HepG2 (cell line): Measurements from ENCODE around the gene RAB3GAP1. TPM values are rescaled to one million over a fixed set of nuclear protein-coding genes. Genes with fewer than 3 reads are reported as not detected.

Source experiments
- BRD4 ChIP-seq: sonication (generic); formaldehyde crosslinking; IDR thresholded peaks from 2 replicates; pipeline ENCODE4 v1.4.0; 2020; ENCODE audit warnings: missing genetic modification reagents
- DPF2 ChIP-seq: sonication (generic); formaldehyde crosslinking; IDR thresholded peaks from 2 replicates; pipeline ENCODE4 v1.4.0; 2020; ENCODE audit warnings: mild to moderate bottlenecking, low read depth, missing genetic modification reagents, borderline replicate concordance
- EP300 ChIP-seq, 3 experiments: sonication (generic) in 1 of 3; formaldehyde crosslinking in 1 of 3; IDR thresholded peaks; 2 replicates each; pipeline versions ENCODE4 v1.5.1 to v1.6.1; 2011 to 2020; ENCODE audit warnings: low read depth in 2 of 3, low read length in 2 of 3, borderline replicate concordance in 1 of 3, improper control_type of control experiment in 1 of 3, mild to moderate bottlenecking in 1 of 3, missing genetic modification reagents in 1 of 3, moderate library complexity in 1 of 3
- FOXJ3 ChIP-seq: sonication (generic); formaldehyde crosslinking; IDR thresholded peaks from 2 replicates; pipeline ENCODE4 v1.4.0; 2020; ENCODE audit warnings: missing genetic modification reagents, mild to moderate bottlenecking, borderline replicate concordance
- FOXP1 ChIP-seq, 2 experiments: fragments of 450-650 bp in 1 of 2; IDR thresholded peaks; 2 replicates each; pipeline ENCODE4 v1.6.1; 2017 to 2018; ENCODE audit warnings: antibody characterized with exemption in 1 of 2
- GABPA ChIP-seq, 2 experiments: IDR thresholded peaks; 2 replicates each; pipeline ENCODE4 v1.6.1; 2011 to 2016; ENCODE audit warnings: low read depth in 2 of 2, low read length in 1 of 2, missing biosample characterization in 1 of 2, missing genetic modification characterization in 1 of 2
- HMG20A ChIP-seq: IDR thresholded peaks from 2 replicates; pipeline ENCODE4 v1.6.1; 2016; ENCODE audit warnings: borderline replicate concordance
- ISL2 ChIP-seq: sonication (generic); formaldehyde crosslinking; IDR thresholded peaks from 2 replicates; pipeline ENCODE4 v1.5.0; 2020; ENCODE audit warnings: missing genetic modification reagents
- KDM4B ChIP-seq: sonication (generic); formaldehyde crosslinking; IDR thresholded peaks from 2 replicates; pipeline ENCODE4 v1.4.0; 2020; ENCODE audit warnings: missing genetic modification reagents
- MIER3 ChIP-seq: IDR thresholded peaks from 2 replicates; pipeline ENCODE4 v1.6.1; 2016; ENCODE audit warnings: missing compliant biosample characterization, borderline replicate concordance
- MXD4 ChIP-seq: IDR thresholded peaks from 2 replicates; pipeline ENCODE4 v1.6.1; 2016; ENCODE audit warnings: mild to moderate bottlenecking, missing biosample characterization, missing genetic modification reagents
- NFE2 ChIP-seq: sonication (generic); formaldehyde crosslinking; IDR thresholded peaks from 2 replicates; pipeline ENCODE4 v1.4.0; 2020; ENCODE audit warnings: missing genetic modification reagents
- NFE2L2 ChIP-seq: fragments of 150-350 bp; IDR thresholded peaks from 2 replicates; pipeline ENCODE4 v1.6.1; 2014; ENCODE audit warnings: low read length
- NR2F1 ChIP-seq, 2 experiments: fragments of 450-650 bp in 1 of 2; formaldehyde crosslinking in 1 of 2; IDR thresholded peaks; 2 replicates each; pipeline versions ENCODE4 v1.5.0 to v1.6.1; 2016 to 2020; ENCODE audit warnings: mild to moderate bottlenecking in 1 of 2, missing compliant biosample characterization in 1 of 2, missing genetic modification reagents in 1 of 2, moderate library complexity in 1 of 2
- NR2F6 ChIP-seq, 2 experiments: IDR thresholded peaks; 2 replicates each; pipeline ENCODE4 v1.6.1; 2016; ENCODE audit warnings: antibody characterized with exemption in 1 of 2, mild to moderate bottlenecking in 1 of 2
- RARA ChIP-seq: IDR thresholded peaks from 2 replicates; pipeline ENCODE4 v1.6.1; 2016; ENCODE audit warnings: missing genetic modification reagents, missing compliant biosample characterization
- SAP130 ChIP-seq: IDR thresholded peaks from 2 replicates; pipeline ENCODE4 v1.6.1; 2016; ENCODE audit warnings: low read depth
- SOX13 ChIP-seq, 3 experiments: fragments of 450-650 bp in 1 of 3; sonication (generic) in 1 of 3; formaldehyde crosslinking in 1 of 3; IDR thresholded peaks in 2 of 3; conservative IDR thresholded peaks in 1 of 3; 2 replicates each; pipeline versions ENCODE4 v1.5.0 to v1.6.1; 2016 to 2020; ENCODE audit warnings: antibody characterized with exemption in 1 of 3, mild to moderate bottlenecking in 1 of 3, missing compliant biosample characterization in 1 of 3, missing genetic modification reagents in 1 of 3, moderate library complexity in 1 of 3
- TARDBP ChIP-seq: sonication (generic); formaldehyde crosslinking; IDR thresholded peaks from 2 replicates; pipeline ENCODE4 v1.8.0; 2022; ENCODE audit warnings: mild to moderate bottlenecking, missing genetic modification reagents
- ZNF350 ChIP-seq: sonication (generic); formaldehyde crosslinking; IDR thresholded peaks from 2 replicates; pipeline ENCODE4 v1.4.0; 2020; ENCODE audit warnings: mild to moderate bottlenecking, low read depth, missing genetic modification reagents, borderline replicate concordance
- ZNF432 ChIP-seq: sonication (generic); formaldehyde crosslinking; IDR thresholded peaks from 2 replicates; pipeline ENCODE4 v1.5.0; 2020; ENCODE audit warnings: missing genetic modification reagents, mild to moderate bottlenecking, borderline replicate concordance
- ZNF614 ChIP-seq: IDR thresholded peaks from 2 replicates; pipeline ENCODE4 v1.6.1; 2018; ENCODE audit warnings: missing biosample characterization, missing genetic modification reagents, inconsistent platforms, borderline replicate concordance
- ZNF816 ChIP-seq: sonication (generic); formaldehyde crosslinking; IDR thresholded peaks from 2 replicates; pipeline ENCODE4 v1.8.0; 2022; ENCODE audit warnings: missing genetic modification reagents, mild to moderate bottlenecking, borderline replicate concordance
- polyA plus RNA-seq, 8 experiments: library from polyadenylated mRNA; depleted of rRNA in 3 of 8; stranded (reverse) in 7 of 8; unstranded in 1 of 8; fragments of >200 nt; fragmentation: Illumina TruSeq in 4 of 8; extraction: Trizol in 4 of 8; gene quantifications; 2 replicates each; pipeline versions ENCODE4 v1.2.1 to v1.2.3, GENCODE V29; 2011 to 2016; ENCODE audit warnings: low read depth in 4 of 8, missing spikeins in 1 of 8, mixed read lengths in 1 of 8; ENCODE audit not compliant: insufficient read depth in 1 of 8
- total RNA-seq, 5 experiments: library from RNA; depleted of rRNA; stranded (reverse); fragments of >200 nt; fragmentation: Illumina TruSeq; extraction: Trizol; gene quantifications; 2 replicates each; pipeline ENCODE4 v1.2.3, GENCODE V29; 2016; ENCODE audit warnings: low read depth in 1 of 5
- TF ChIP-seq, protein P1 (sequence below): IDR thresholded peaks from 2 replicates; pipeline ENCODE4 v1.6.1; 2016; ENCODE audit warnings: mild to moderate bottlenecking
- TF ChIP-seq, protein P2 (sequence below): sonication (generic); formaldehyde crosslinking; IDR thresholded peaks from 2 replicates; pipeline ENCODE4 v1.4.0; 2020; ENCODE audit warnings: low read depth, mild to moderate bottlenecking, missing genetic modification reagents
- TF ChIP-seq, protein P3 (sequence below): sonication (generic); formaldehyde crosslinking; IDR thresholded peaks from 2 replicates; pipeline ENCODE4 v1.4.0; 2020; ENCODE audit warnings: missing genetic modification reagents, borderline replicate concordance

The RAB3GAP1 gene
- total and polyA plus RNA-seq, 2 of the 13 experiments (the other 11 are each of a cell fraction or from before 2014, with no cell fraction given): 15.2 to 48.8 TPM

DNA sequence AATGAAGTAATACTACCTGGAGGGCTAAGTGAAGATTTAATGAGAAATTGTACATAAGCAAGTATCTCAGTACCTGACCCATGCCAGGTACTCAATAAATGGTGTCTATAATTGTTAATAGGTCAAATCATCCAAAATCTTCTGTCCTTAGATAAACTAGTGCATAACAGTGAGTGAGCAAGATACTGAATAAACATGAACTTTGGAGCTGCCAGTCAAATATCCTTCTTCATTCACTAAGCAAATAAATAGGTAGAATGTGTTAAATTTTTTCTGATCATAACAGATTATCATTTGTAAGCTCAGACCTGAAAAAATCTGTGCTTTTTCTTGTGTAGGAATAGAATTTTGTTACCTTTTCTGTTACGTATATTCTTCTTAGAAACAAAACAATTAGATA is 39.6 kb downstream of the RAB3GAP1 start (continued):
- TF ChIP-seq, protein P1, sequence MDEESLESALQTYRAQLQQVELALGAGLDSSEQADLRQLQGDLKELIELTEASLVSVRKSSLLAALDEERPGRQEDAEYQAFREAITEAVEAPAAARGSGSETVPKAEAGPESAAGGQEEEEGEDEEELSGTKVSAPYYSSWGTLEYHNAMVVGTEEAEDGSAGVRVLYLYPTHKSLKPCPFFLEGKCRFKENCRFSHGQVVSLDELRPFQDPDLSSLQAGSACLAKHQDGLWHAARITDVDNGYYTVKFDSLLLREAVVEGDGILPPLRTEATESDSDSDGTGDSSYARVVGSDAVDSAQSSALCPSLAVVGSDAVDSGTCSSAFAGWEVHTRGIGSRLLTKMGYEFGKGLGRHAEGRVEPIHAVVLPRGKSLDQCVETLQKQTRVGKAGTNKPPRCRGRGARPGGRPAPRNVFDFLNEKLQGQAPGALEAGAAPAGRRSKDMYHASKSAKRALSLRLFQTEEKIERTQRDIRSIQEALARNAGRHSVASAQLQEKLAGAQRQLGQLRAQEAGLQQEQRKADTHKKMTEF (CRISPR knock-in tag): peak; percentile 35; the same call in 1 of the 2 replicates
- TF ChIP-seq MXD4 (CRISPR knock-in tag) (no peak), FOXJ3 (CRISPR knock-in tag) (peak; percentile 23; the same call in 1 of the 2 replicates), DPF2 (no peak), HMG20A (CRISPR knock-in tag) (peak; percentile 69; the same call in 1 of the 2 replicates), SAP130 (CRISPR knock-in tag) (peak; percentile 48), ISL2 (peak; percentile 47; the same call in 1 of the 2 replicates), KDM4B (CRISPR knock-in tag) (no peak), NR2F6 (IDR thresholded peaks at IDR 0.05) (no peak; the same call in 1 of the 2 replicates), NR2F6 (CRISPR knock-in tag; IDR thresholded peaks at IDR 0.05) (peak; percentile 51), NFE2L2 (peak; percentile 87), ZNF614 (CRISPR knock-in tag) (0 out of 2 replicates have a peak, but pooled peaks have one; percentile 21), RARA (CRISPR knock-in tag) (peak; percentile 39; the same call in 1 of the 2 replicates), GABPA (IDR thresholded peaks at IDR 0.05; ENCODE audit: low read depth, low read length) (no peak), GABPA (CRISPR knock-in tag; IDR thresholded peaks at IDR 0.05; ENCODE audit: low read depth) (no peak), NR2F1 (CRISPR knock-in tag; IDR thresholded peaks at IDR 0.05) (peak in 1 of 2 experiments; percentile 43; a peak in 2 of 4 replicates), SOX13 (IDR thresholded peaks at IDR 0.05) (no peak), SOX13 (CRISPR knock-in tag; conservative IDR thresholded peaks at IDR 0.05 in 1 of 2, IDR thresholded peaks at IDR 0.05 in 1 of 2) (peak in 1 of 2 experiments; percentile 63; a peak in 1 of 4 replicates), MIER3 (CRISPR knock-in tag) (0 out of 2 replicates have a peak, but pooled peaks have one; percentile 26), FOXP1 (IDR thresholded peaks at IDR 0.05) (no peak), FOXP1 (CRISPR knock-in tag; IDR thresholded peaks at IDR 0.05) (peak; percentile 36; the same call in 1 of the 2 replicates), ZNF432 (no peak), EP300 (IDR thresholded peaks at IDR 0.05; ENCODE audit: low read depth in 2 of 2, low read length in 2 of 2) (peak; percentile 62 to 78; a peak in 3 of 4 replicates), EP300 (CRISPR knock-in tag; IDR thresholded peaks at IDR 0.05; ENCODE audit: borderline replicate concordance) (peak; percentile 57; the same call in 1 of the 2 replicates), BRD4 (CRISPR knock-in tag) (no peak), TARDBP (CRISPR knock-in tag) (0 out of 2 replicates have a peak, but pooled peaks have one; percentile 35), ZNF816 (0 out of 2 replicates have a peak, but pooled peaks have one; percentile 21), NFE2 (CRISPR knock-in tag) (peak; percentile 74; the same call in 1 of the 2 replicates), ZNF350 (CRISPR knock-in tag) (no peak)
- TF ChIP-seq, protein P2, sequence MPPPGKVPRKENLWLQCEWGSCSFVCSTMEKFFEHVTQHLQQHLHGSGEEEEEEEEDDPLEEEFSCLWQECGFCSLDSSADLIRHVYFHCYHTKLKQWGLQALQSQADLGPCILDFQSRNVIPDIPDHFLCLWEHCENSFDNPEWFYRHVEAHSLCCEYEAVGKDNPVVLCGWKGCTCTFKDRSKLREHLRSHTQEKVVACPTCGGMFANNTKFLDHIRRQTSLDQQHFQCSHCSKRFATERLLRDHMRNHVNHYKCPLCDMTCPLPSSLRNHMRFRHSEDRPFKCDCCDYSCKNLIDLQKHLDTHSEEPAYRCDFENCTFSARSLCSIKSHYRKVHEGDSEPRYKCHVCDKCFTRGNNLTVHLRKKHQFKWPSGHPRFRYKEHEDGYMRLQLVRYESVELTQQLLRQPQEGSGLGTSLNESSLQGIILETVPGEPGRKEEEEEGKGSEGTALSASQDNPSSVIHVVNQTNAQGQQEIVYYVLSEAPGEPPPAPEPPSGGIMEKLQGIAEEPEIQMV: no peak
- TF ChIP-seq, protein P3, sequence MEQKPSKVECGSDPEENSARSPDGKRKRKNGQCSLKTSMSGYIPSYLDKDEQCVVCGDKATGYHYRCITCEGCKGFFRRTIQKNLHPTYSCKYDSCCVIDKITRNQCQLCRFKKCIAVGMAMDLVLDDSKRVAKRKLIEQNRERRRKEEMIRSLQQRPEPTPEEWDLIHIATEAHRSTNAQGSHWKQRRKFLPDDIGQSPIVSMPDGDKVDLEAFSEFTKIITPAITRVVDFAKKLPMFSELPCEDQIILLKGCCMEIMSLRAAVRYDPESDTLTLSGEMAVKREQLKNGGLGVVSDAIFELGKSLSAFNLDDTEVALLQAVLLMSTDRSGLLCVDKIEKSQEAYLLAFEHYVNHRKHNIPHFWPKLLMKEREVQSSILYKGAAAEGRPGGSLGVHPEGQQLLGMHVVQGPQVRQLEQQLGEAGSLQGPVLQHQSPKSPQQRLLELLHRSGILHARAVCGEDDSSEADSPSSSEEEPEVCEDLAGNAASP (CRISPR knock-in tag): peak; percentile 97
